Fibroblast of pulmonary artery (primary cell): Measurements from ENCODE around the gene CTCF.
A peak's percentile ranks its signal among the peaks of the same experiment; 100 is the strongest.

Experiments used
- DNase-seq: peaks from one replicate; pipeline ENCODE4 v3.0.0-alpha.2; 2010; ENCODE audit warnings: low read depth
- H3K4me3 ChIP-seq: replicated peaks from 2 replicates; pipeline ENCODE4 v1.5.1; 2011; ENCODE audit warnings: low read depth, mild to moderate bottlenecking, control low read depth, low read length, moderate library complexity
- CTCF ChIP-seq: IDR thresholded peaks from 2 replicates; pipeline ENCODE4 v1.5.1; 2011; ENCODE audit warnings: mild to moderate bottlenecking, control low read depth, low read length, inconsistent platforms; ENCODE audit errors: missing control alignments

Gene CTCF

GRCh38 chr16:67651039-67651438 is 88.7 kb downstream of the CTCF start:
- no peak for DNase-seq
- no peak for TF ChIP-seq CTCF
- H3K4me3 ChIP-seq: no peak overlapping the region

- no peak overlapping the region for H3K4me3 ChIP-seq
- DNase-seq: no peak
- TF ChIP-seq CTCF: no peak
These were observed 89.5 kb downstream of the CTCF start for GRCh38 chr16:67651847-67652246.

- H3K4me3 ChIP-seq: peak overlapping the region; percentile 37
- no peak for TF ChIP-seq CTCF
- DNase-seq: no peak
These were observed 90.3 kb downstream of the CTCF start for GRCh38 chr16:67652578-67653127.

- TF ChIP-seq CTCF: no peak
- H3K4me3 ChIP-seq: peak overlapping the region; percentile 45
- DNase-seq: no peak
These were observed 90.9 kb downstream of the CTCF start for GRCh38 chr16:67653128-67653788.

GRCh38 chr16:67653789-67654402 is 91.6 kb downstream of the CTCF start:
- DNase-seq: no peak
- TF ChIP-seq CTCF: no peak
- H3K4me3 ChIP-seq: peak overlapping the region; percentile 14

- no peak for DNase-seq
- TF ChIP-seq CTCF: no peak
- no peak overlapping the region for H3K4me3 ChIP-seq
These were observed 92.1 kb downstream of the CTCF start for GRCh38 chr16:67654403-67654911.
